ENCODE results near the gene NXNL1. TPM values are rescaled to one million over a fixed set of nuclear protein-coding genes. Genes with fewer than 3 reads are reported as not detected.

The NXNL1 gene
- polyA plus RNA-seq, 1 donor = not detected

- no peak for DNase-seq
Observed at GRCh38 chr19:17419154-17419620, 41.5 kb downstream of the NXNL1 start.

DNA sequence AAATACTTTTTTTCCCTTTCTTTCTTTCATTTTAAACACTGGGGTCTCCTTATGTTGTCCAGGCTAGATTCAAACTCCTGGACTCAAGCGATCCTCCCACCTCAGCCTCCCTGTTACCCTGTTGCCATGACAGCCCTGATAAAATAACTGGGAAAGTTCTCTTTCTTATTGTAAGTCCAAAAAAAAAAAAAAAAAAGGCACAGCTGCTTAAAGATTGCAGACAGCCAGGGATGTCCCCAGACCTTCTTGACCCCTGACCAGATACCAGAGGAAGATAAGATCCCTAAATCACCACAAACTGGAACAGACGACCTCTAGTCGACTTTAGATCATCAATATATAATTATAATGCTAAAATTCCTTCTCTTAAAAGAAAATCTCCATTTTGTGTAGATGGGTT is 42.0 kb downstream of the NXNL1 start:
- no peak for DNase-seq

DNA sequence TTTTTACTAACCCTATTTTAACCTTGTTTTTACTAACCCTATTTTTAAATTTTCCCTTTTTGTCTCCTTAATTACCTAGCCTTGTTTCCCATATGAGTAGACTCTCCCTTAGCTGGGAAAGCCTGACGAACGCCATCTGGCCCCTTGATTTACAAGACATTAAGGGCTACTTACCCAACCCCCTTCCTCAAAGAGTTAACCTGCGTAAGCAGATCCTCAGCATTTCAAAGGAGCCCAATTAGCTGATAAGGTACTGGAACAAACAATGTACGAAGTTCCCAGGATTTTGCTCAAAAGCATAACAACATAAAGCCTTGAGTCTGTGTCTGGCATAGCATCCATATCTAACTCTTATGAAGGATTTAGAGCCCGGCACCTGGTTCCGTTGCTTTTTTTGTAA is 45.6 kb downstream of the NXNL1 start:
- no peak for DNase-seq

- no peak for DNase-seq
Observed at GRCh38 chr19:17414097-17414496, 46.6 kb downstream of the NXNL1 start.

- no peak for DNase-seq
Observed at GRCh38 chr19:17411801-17412200, 48.9 kb downstream of the NXNL1 start.

DNA sequence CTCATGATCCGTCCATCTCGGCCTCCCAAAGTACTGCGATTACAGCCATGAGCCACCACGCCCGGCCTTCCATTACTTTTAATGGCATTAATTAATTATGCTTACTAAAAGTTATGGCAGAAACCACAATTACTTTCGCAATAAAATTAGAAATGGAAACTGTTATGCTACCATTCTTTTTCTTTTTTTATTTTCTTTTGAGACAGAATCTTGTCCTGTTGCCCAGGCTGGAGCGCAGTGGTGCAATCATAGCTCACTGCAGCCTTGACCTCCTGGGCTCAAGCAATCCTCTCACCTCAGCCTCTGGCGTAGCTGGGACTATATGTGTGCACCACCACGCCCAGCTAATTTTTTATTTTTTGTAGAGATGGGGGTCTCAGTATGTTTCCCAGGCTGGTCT is 50.7 kb downstream of the NXNL1 start:
- no peak for DNase-seq

DNA sequence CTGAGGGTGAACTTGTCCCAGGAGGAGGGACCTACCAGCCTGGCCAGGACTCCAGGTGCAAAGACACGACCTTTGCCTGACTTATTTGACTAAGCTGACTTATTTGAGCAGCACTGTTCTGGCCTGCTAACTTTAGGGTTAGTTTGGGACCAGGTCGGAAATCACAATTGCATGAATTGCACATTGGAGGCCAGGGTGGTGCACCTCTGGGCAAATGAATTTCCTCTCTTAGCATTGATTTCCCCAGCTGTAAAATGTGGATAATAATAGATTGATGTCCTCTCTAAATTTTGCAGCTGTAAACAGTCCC is 53.9 kb downstream of the NXNL1 start:
- no peak for DNase-seq

DNA sequence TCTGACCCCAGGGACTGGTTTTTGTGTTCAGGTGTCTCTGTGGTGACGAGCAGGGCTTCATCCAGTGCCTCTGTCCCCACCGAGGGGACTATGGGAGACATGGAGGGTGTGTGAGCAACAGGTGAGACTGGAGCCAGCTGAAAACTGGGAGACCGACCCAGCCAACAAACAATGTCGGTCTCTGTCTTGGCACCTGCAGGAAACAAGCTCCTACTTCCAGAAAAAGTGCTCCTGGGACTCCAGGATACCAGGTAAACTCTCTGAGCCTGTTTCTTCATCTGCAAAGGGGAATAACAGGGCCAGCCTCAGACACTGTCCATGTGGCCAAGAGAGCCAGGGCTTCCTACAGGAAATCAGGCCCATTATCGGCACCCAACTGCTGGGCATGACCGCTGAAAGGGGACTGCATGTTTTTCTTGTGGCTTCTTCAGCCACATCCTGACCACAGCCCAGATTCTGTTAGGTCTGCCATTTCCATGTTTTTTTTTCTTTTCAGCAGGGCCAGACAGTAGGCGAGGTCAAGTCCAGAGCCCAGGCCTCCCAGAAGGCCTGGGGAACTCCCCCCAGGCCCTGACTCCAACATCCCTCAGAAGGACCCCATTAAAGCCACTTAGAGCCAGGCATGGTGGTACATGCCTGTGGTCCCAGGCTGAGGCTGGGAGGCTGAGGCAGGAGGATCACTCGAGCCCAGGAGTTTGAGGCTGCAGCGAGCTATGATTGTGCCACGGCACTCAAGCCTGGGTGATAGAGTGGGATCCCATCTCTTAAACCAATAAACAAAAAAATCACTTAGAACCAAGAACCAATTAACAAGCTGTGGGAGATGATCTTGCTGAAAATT is 54.5 kb downstream of the NXNL1 start:
- DNase-seq = no peak

Other genes starting within 250 kb of the NXNL1 start
- gene USE1, start 245.6 kb downstream of the NXNL1 start, polyA plus RNA-seq (ENCODE audit: insufficient read length) = 35.1 TPM
- gene OCEL1, start 234.7 kb downstream of the NXNL1 start, polyA plus RNA-seq (ENCODE audit: insufficient read length) = 8.2 TPM
- 36.0 TPM for gene NR2F6, start 215.0 kb downstream of the NXNL1 start, polyA plus RNA-seq (ENCODE audit: insufficient read length)
- 8.8 TPM for gene USHBP1, start 196.2 kb downstream of the NXNL1 start, polyA plus RNA-seq (ENCODE audit: insufficient read length)
- 105 TPM for gene BABAM1, start 193.5 kb downstream of the NXNL1 start, polyA plus RNA-seq (ENCODE audit: insufficient read length)
- 1.6 TPM for gene ANKLE1, start 179.0 kb downstream of the NXNL1 start, polyA plus RNA-seq (ENCODE audit: insufficient read length)
- 8.5 TPM for gene ABHD8, start 157.5 kb downstream of the NXNL1 start, polyA plus RNA-seq (ENCODE audit: insufficient read length)
- gene MRPL34, start 155.1 kb downstream of the NXNL1 start, polyA plus RNA-seq (ENCODE audit: insufficient read length) = 37.1 TPM
- gene DDA1, start 151.4 kb downstream of the NXNL1 start, polyA plus RNA-seq (ENCODE audit: insufficient read length) = 37.7 TPM
- gene ANO8, start 126.1 kb downstream of the NXNL1 start, polyA plus RNA-seq (ENCODE audit: insufficient read length) = 8.4 TPM
- gene GTPBP3, start 123.4 kb downstream of the NXNL1 start, polyA plus RNA-seq (ENCODE audit: insufficient read length) = 14.2 TPM
- gene PLVAP, start 83.6 kb downstream of the NXNL1 start, polyA plus RNA-seq (ENCODE audit: insufficient read length) = 68.7 TPM
- not detected for gene CCDC194, start 66.7 kb downstream of the NXNL1 start, polyA plus RNA-seq (ENCODE audit: insufficient read length)
- gene BST2, start 55.3 kb downstream of the NXNL1 start, polyA plus RNA-seq (ENCODE audit: insufficient read length) = 11.4 TPM
- gene MVB12A, start 40.9 kb downstream of the NXNL1 start, polyA plus RNA-seq (ENCODE audit: insufficient read length) = 34.9 TPM
- 1.5 TPM for gene TMEM221, start 12.3 kb downstream of the NXNL1 start, polyA plus RNA-seq (ENCODE audit: insufficient read length)
- gene SLC27A1, start 9.6 kb upstream of the NXNL1 start, polyA plus RNA-seq (ENCODE audit: insufficient read length) = 23.4 TPM
- 62.4 TPM for gene PGLS, start 50.7 kb upstream of the NXNL1 start, polyA plus RNA-seq (ENCODE audit: insufficient read length)
- gene COLGALT1, start 94.7 kb upstream of the NXNL1 start, polyA plus RNA-seq (ENCODE audit: insufficient read length) = 82.0 TPM
- 0.10 TPM for gene UNC13A, start 227.4 kb upstream of the NXNL1 start, polyA plus RNA-seq (ENCODE audit: insufficient read length)

Data from hindlimb muscle (tissue), 1 donor.